Endometrium (tissue), 2 donors: ENCODE data around the gene JPH3.
A peak's percentile ranks its signal among the peaks of the same experiment; 100 is the strongest.
"Not testable (repeated sequence)": the region's sequence is repeated elsewhere in the genome, so short reads cannot be mapped to it uniquely, and the experiment has no call there.

Experiments
- FAIRE-seq: peaks from 2 replicates; lab custom pipeline; 2012; peaks lifted over from hg19 to GRCh38; lab: Jason Lieb, UNC
- donor health status: control.
- donor health status: control.

The JPH3 gene

GRCh38 chr16:87575027-87575804 lies 27.1 kb upstream of the JPH3 start:
- no peak for FAIRE-seq

GRCh38 chr16:87576171-87576570 lies 26.1 kb upstream of the JPH3 start:
- FAIRE-seq = no peak

- FAIRE-seq = not testable (repeated sequence)
Observed at GRCh38 chr16:87578142-87578930, 24.0 kb upstream of the JPH3 start.

GRCh38 chr16:87579691-87580090 lies 22.6 kb upstream of the JPH3 start:
- FAIRE-seq = no peak

GRCh38 chr16:87580855-87581261 lies 21.4 kb upstream of the JPH3 start:
- no peak for FAIRE-seq

GRCh38 chr16:87581857-87582215 lies 20.5 kb upstream of the JPH3 start:
- peak; percentile 77 for FAIRE-seq

GRCh38 chr16:87582216-87582965 lies 19.9 kb upstream of the JPH3 start:
- FAIRE-seq = no peak

GRCh38 chr16:87582966-87583325 lies 19.4 kb upstream of the JPH3 start:
- FAIRE-seq = no peak

- no peak for FAIRE-seq
Observed at GRCh38 chr16:87583453-87584131, 18.7 kb upstream of the JPH3 start.

GRCh38 chr16:87584271-87584670 lies 18.0 kb upstream of the JPH3 start:
- no peak for FAIRE-seq

GRCh38 chr16:87584975-87585374 lies 17.3 kb upstream of the JPH3 start:
- FAIRE-seq = no peak

GRCh38 chr16:87585442-87586200 lies 16.7 kb upstream of the JPH3 start:
- FAIRE-seq = no peak

- no peak for FAIRE-seq
Observed at GRCh38 chr16:87586201-87586782, 16.0 kb upstream of the JPH3 start.

- no peak for FAIRE-seq
Observed at GRCh38 chr16:87587636-87588035, 14.7 kb upstream of the JPH3 start.

GRCh38 chr16:87592018-87592712 lies 10.1 kb upstream of the JPH3 start:
- no peak for FAIRE-seq

GRCh38 chr16:87593710-87594258 lies 8.5 kb upstream of the JPH3 start:
- FAIRE-seq = no peak

- no peak for FAIRE-seq
Observed at GRCh38 chr16:87595712-87596111, 6.6 kb upstream of the JPH3 start.

- no peak for FAIRE-seq
Observed at GRCh38 chr16:87597324-87597830, 4.9 kb upstream of the JPH3 start.

GRCh38 chr16:87598431-87598830 lies 3.9 kb upstream of the JPH3 start:
- FAIRE-seq = no peak

- FAIRE-seq = no peak
Observed at GRCh38 chr16:87600246-87600645, 2.1 kb upstream of the JPH3 start.
